Measurements from ENCODE around the gene MAST4. TPM values are rescaled to one million over a fixed set of nuclear protein-coding genes. Genes with fewer than 3 reads are reported as not detected.

Gene MAST4
- total RNA-seq, 1 donor, result 12.7 TPM

DNA sequence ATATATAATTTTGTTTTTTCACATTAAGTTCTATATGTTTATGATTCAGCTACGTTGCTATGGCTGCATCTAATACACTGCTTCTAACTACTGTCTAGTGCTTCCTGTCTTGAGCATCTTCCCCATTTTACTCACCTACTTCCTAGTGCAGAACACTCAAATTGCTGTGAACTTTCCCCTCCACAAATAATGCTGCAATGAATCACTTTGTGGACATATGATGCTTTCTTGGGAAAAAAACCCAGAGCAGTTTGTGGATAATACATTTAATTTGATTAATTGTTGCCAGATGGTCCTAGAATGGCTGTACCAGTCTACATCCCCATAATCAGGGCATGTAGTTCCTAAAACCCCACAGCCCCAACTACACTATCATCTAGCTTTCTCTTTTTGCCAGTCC, 581.9 kb downstream of the MAST4 start:
- Histone ChIP-seq H3K79me2 (ENCODE audit: insufficient read depth, low read length) (no peaks in the 10 kb centered on the region), H3K27ac (ENCODE audit: low read depth, low read length) (no peak overlapping the region), H3K4me2 (ENCODE audit: insufficient read depth, low read length) (no peak overlapping the region), H4K20me1 (ENCODE audit: insufficient read depth, low read length) (no peaks in the 10 kb centered on the region), H3K4me1 (ENCODE audit: insufficient read depth, low read length) (peaks cover 14% of the 10 kb centered on the region), H3K4me3 (ENCODE audit: insufficient read depth, low read length) (no peak overlapping the region), H3K36me3 (ENCODE audit: insufficient read depth, low read length) (no peaks in the 10 kb centered on the region), H3K27me3 (ENCODE audit: insufficient read depth, low read length) (no peaks in the 10 kb centered on the region), H2AFZ (ENCODE audit: low read length) (no peak overlapping the region), H3K9me3 (ENCODE audit: low read depth, low read length) (no peaks in the 10 kb centered on the region)
- DNase-seq (ENCODE audit: insufficient read length, low spot score, missing footprints), result no peak
- TF ChIP-seq, protein P1, sequence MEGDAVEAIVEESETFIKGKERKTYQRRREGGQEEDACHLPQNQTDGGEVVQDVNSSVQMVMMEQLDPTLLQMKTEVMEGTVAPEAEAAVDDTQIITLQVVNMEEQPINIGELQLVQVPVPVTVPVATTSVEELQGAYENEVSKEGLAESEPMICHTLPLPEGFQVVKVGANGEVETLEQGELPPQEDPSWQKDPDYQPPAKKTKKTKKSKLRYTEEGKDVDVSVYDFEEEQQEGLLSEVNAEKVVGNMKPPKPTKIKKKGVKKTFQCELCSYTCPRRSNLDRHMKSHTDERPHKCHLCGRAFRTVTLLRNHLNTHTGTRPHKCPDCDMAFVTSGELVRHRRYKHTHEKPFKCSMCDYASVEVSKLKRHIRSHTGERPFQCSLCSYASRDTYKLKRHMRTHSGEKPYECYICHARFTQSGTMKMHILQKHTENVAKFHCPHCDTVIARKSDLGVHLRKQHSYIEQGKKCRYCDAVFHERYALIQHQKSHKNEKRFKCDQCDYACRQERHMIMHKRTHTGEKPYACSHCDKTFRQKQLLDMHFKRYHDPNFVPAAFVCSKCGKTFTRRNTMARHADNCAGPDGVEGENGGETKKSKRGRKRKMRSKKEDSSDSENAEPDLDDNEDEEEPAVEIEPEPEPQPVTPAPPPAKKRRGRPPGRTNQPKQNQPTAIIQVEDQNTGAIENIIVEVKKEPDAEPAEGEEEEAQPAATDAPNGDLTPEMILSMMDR (IDR thresholded peaks at IDR 0.05; ENCODE audit: extremely low read depth, low read depth, low read length), result no peak

DNA sequence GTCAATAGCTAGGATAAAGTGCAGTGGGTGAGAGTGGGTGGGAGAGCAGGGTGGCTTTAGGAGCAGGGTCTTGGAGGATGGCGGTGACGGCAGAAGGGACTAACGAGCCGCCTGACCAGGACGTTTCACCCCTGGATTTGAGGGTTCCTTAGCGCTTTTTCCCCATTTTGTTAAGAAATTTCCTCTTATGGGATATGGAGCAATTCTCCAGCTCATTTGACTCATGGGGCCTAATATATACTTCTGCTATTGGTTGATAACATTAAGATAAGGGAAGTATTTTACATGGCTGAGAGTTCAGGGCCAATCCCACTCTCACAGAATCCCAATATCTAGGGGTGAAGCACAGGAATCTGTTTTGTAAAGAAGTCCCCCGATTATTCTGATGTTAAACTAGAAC, 582.8 kb downstream of the MAST4 start:
- H3K9me3 ChIP-seq (ENCODE audit: low read depth, low read length), result no peaks in the 10 kb centered on the region
- no peak overlapping the region for H2AFZ ChIP-seq (ENCODE audit: low read length)
- H3K4me1 ChIP-seq (ENCODE audit: insufficient read depth, low read length), result peaks cover 14% of the 10 kb centered on the region
- no peak overlapping the region for H3K4me3 ChIP-seq (ENCODE audit: insufficient read depth, low read length)
- no peaks in the 10 kb centered on the region for H3K79me2 ChIP-seq (ENCODE audit: insufficient read depth, low read length)
- TF ChIP-seq, protein P1 (IDR thresholded peaks at IDR 0.05; ENCODE audit: extremely low read depth, low read depth, low read length), result no peak
- H3K27ac ChIP-seq (ENCODE audit: low read depth, low read length), result no peak overlapping the region
- no peaks in the 10 kb centered on the region for H3K36me3 ChIP-seq (ENCODE audit: insufficient read depth, low read length)
- H3K27me3 ChIP-seq (ENCODE audit: insufficient read depth, low read length), result no peaks in the 10 kb centered on the region
- H4K20me1 ChIP-seq (ENCODE audit: insufficient read depth, low read length), result no peaks in the 10 kb centered on the region
- no peak overlapping the region for H3K4me2 ChIP-seq (ENCODE audit: insufficient read depth, low read length)
- no peak for DNase-seq (ENCODE audit: insufficient read length, low spot score, missing footprints)

DNA sequence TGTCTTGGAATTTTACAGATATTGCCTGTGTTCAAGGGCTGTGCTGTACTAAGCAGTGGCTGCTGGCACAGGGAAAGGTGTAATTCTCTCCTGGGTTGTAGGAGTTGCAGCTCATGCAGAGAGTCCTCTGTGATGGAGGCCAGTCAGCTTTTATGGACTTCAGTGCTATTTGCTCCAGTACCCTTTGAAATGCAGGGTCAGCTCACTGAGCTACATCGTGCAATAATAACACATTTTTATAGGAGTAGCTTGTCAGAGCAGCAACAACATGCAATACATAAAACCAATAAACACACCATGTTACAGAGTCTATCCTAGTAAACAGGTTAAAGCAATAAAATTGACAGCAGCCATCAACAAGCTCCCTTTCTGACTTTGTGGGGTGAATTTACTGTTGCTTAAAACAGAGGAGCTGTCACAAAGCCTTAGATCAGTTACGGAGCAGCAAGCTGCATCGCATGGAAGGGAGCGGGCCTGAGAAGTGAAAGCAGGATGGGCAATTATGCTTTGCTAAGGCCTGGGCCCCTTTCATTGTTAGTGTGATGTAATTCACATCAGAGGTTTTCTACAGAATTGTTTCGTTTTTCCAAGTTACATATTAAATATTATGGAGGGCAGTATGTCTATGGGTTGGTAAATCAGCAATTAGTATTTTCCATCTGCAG, 583.6 kb downstream of the MAST4 start:
- H2AFZ ChIP-seq (ENCODE audit: low read length), result no peak overlapping the region
- H3K27ac ChIP-seq (ENCODE audit: low read depth, low read length), result no peak overlapping the region
- no peak overlapping the region for H3K4me2 ChIP-seq (ENCODE audit: insufficient read depth, low read length)
- H3K36me3 ChIP-seq (ENCODE audit: insufficient read depth, low read length), result no peaks in the 10 kb centered on the region
- no peaks in the 10 kb centered on the region for H3K79me2 ChIP-seq (ENCODE audit: insufficient read depth, low read length)
- H3K9me3 ChIP-seq (ENCODE audit: low read depth, low read length), result no peaks in the 10 kb centered on the region
- H4K20me1 ChIP-seq (ENCODE audit: insufficient read depth, low read length), result no peaks in the 10 kb centered on the region
- TF ChIP-seq, protein P1 (IDR thresholded peaks at IDR 0.05; ENCODE audit: extremely low read depth, low read depth, low read length), result no peak
- H3K4me1 ChIP-seq (ENCODE audit: insufficient read depth, low read length), result peaks cover 14% of the 10 kb centered on the region
- no peak for DNase-seq (ENCODE audit: insufficient read length, low spot score, missing footprints)
- no peaks in the 10 kb centered on the region for H3K27me3 ChIP-seq (ENCODE audit: insufficient read depth, low read length)
- no peak overlapping the region for H3K4me3 ChIP-seq (ENCODE audit: insufficient read depth, low read length)

DNA sequence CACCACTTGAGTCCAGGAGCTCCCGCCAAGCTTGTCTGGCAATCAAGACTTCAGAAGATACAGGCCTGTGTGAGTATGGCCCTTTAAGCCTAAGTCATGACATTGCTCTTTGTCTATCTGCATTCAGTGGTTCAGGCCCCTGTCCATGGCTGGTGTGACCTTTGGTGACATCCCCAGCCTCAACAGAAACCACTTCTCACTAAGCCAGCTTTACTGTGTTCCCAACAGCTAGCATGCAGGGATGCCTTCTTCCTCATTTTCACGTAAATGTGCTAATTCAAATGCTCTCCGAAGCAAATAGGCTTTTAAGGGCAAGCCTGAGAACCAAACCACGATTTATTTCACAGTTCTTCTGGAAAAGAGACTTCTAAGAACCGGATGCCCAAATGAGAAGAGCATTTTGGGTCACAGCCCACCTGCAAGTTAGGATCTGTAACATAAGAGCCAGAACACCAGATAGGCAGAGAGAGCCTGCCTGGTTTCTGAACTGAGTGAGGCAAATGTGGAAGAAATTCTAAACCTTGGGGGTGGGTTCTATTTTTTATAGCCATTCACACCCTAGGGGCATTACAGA, 585.5 kb downstream of the MAST4 start:
- TF ChIP-seq, protein P1 (IDR thresholded peaks at IDR 0.05; ENCODE audit: extremely low read depth, low read depth, low read length), result no peak
- no peaks in the 10 kb centered on the region for H3K27me3 ChIP-seq (ENCODE audit: insufficient read depth, low read length)
- H2AFZ ChIP-seq (ENCODE audit: low read length), result peak overlapping the region; percentile 83
- peaks cover 14% of the 10 kb centered on the region for H3K4me1 ChIP-seq (ENCODE audit: insufficient read depth, low read length)
- H3K9me3 ChIP-seq (ENCODE audit: low read depth, low read length), result no peaks in the 10 kb centered on the region
- peak overlapping the region; percentile 71 for H3K4me2 ChIP-seq (ENCODE audit: insufficient read depth, low read length)
- DNase-seq (ENCODE audit: insufficient read length, low spot score, missing footprints), result no peak
- no peak overlapping the region for H3K27ac ChIP-seq (ENCODE audit: low read depth, low read length)
- H4K20me1 ChIP-seq (ENCODE audit: insufficient read depth, low read length), result no peaks in the 10 kb centered on the region
- H3K79me2 ChIP-seq (ENCODE audit: insufficient read depth, low read length), result no peaks in the 10 kb centered on the region
- no peak overlapping the region for H3K4me3 ChIP-seq (ENCODE audit: insufficient read depth, low read length)
- no peaks in the 10 kb centered on the region for H3K36me3 ChIP-seq (ENCODE audit: insufficient read depth, low read length)
